Hepatocyte (in vitro differentiated cells): Measurements from ENCODE around the gene MEF2D.

Experiments
- EZH2phosphoT487 ChIP-seq: fragments of 200-600 bp; sonication (generic); IDR thresholded peaks from one replicate; pipeline ENCODE4 v1.6.1; 2018; ENCODE audit warnings: antibody characterized with exemption, mild to moderate bottlenecking, low read depth, moderate library complexity; ENCODE audit not compliant: unreplicated experiment, severe bottlenecking
- TF ChIP-seq, protein P1 (sequence below): fragments of 200-600 bp; sonication (generic); IDR thresholded peaks from 2 replicates; pipeline ENCODE4 v1.5.1; 2016; ENCODE audit warnings: antibody characterized with exemption, mild to moderate bottlenecking; ENCODE audit not compliant: poor library complexity

DNA sequence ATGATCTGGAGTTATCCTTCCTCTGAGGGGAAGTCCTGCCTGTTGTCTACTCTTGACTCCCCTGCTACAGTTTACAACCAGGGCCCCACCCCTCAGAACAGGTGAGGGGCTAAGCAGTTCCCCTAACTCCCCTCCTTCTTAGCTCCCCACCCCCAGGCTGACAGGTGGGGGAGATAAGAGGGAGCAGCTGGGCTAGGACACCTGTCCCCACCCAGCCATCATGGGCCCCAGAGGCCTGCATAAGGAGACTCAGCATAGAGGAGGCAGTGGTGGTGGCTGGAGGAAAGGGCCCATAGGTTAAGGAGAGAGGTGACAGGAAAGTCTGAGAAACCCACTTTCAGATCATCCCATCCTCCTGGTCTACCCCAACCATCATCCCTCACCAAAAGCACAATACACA is 6.8 kb downstream of the MEF2D start:
- TF ChIP-seq, protein P1, sequence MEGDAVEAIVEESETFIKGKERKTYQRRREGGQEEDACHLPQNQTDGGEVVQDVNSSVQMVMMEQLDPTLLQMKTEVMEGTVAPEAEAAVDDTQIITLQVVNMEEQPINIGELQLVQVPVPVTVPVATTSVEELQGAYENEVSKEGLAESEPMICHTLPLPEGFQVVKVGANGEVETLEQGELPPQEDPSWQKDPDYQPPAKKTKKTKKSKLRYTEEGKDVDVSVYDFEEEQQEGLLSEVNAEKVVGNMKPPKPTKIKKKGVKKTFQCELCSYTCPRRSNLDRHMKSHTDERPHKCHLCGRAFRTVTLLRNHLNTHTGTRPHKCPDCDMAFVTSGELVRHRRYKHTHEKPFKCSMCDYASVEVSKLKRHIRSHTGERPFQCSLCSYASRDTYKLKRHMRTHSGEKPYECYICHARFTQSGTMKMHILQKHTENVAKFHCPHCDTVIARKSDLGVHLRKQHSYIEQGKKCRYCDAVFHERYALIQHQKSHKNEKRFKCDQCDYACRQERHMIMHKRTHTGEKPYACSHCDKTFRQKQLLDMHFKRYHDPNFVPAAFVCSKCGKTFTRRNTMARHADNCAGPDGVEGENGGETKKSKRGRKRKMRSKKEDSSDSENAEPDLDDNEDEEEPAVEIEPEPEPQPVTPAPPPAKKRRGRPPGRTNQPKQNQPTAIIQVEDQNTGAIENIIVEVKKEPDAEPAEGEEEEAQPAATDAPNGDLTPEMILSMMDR = no peak
- no peak for TF ChIP-seq EZH2phosphoT487
